SK-N-SH treated with all-trans-retinoic acid at 6 μM for 48 hours (cell line): Measurements from ENCODE around the gene DNAL4.

Source experiments
- ATAC-seq: fragments of 200-7000 bp; cut with Tn5 transposase; 3 replicates; pipeline ENCODE4 v1.9.1; 2020; ENCODE audit warnings: mild to moderate bottlenecking, moderate library complexity
- ARNTL ChIP-seq: fragments of 450-650 bp; formaldehyde crosslinking; IDR thresholded peaks from 2 replicates; pipeline ENCODE4 v1.5.0; 2020; ENCODE audit warnings: low read depth, mild to moderate bottlenecking, moderate library complexity, borderline replicate concordance
- BACH2 ChIP-seq: fragments of 250-450 bp; sonication (Bioruptor Pico); IDR thresholded peaks from 2 replicates; pipeline ENCODE4 v1.9.0; 2021; ENCODE audit warnings: mild to moderate bottlenecking, borderline replicate concordance
- CSDC2 ChIP-seq: fragments of 250-450 bp; sonication (Bioruptor Pico); IDR thresholded peaks from 2 replicates; pipeline ENCODE4 v1.5.0; 2020; ENCODE audit warnings: mild to moderate bottlenecking, moderate library complexity
- CSRNP3 ChIP-seq: fragments of 250-450 bp; sonication (Bioruptor Pico); IDR thresholded peaks from 2 replicates; pipeline ENCODE4 v1.5.1; 2021; ENCODE audit warnings: mild to moderate bottlenecking, moderate library complexity
- ESRRG ChIP-seq: fragments of 250-450 bp; sonication (Bioruptor Pico); IDR thresholded peaks from 2 replicates; pipeline ENCODE4 v1.6.1; 2021; ENCODE audit warnings: mild to moderate bottlenecking
- ISL1 ChIP-seq: fragments of 250-450 bp; sonication (Bioruptor Pico); IDR thresholded peaks from 2 replicates; pipeline ENCODE4 v2.1.2; 2022; ENCODE audit warnings: mild to moderate bottlenecking, moderate library complexity
- OSR1 ChIP-seq: fragments of 250-450 bp; sonication (Bioruptor Pico); IDR thresholded peaks from 2 replicates; pipeline ENCODE4 v1.8.0; 2022; ENCODE audit warnings: moderate library complexity, mild to moderate bottlenecking, inconsistent platforms
- PATZ1 ChIP-seq: fragments of 250-450 bp; sonication (Bioruptor Pico); IDR thresholded peaks from 2 replicates; pipeline ENCODE4 v1.8.0; 2020; ENCODE audit warnings: mild to moderate bottlenecking, moderate library complexity, borderline replicate concordance
- POU6F1 ChIP-seq: fragments of 250-450 bp; sonication (Bioruptor Pico); IDR thresholded peaks from 2 replicates; pipeline ENCODE4 v1.8.0; 2021; ENCODE audit warnings: low read depth, mild to moderate bottlenecking, moderate library complexity, borderline replicate concordance
- RARB ChIP-seq: fragments of 250-450 bp; sonication (Bioruptor Pico); IDR thresholded peaks from 2 replicates; pipeline ENCODE4 v1.8.0; 2021; ENCODE audit warnings: mild to moderate bottlenecking, moderate library complexity
- SNAI2 ChIP-seq: fragments of 250-450 bp; sonication (Bioruptor Pico); IDR thresholded peaks from 2 replicates; pipeline ENCODE4 v1.5.0; 2020; ENCODE audit warnings: mild to moderate bottlenecking, moderate library complexity
- TOX ChIP-seq: fragments of 250-450 bp; sonication (Bioruptor Pico); IDR thresholded peaks from 2 replicates; pipeline ENCODE4 v1.8.0; 2021; ENCODE audit warnings: mild to moderate bottlenecking, moderate library complexity, borderline replicate concordance
- ZC3H10 ChIP-seq: fragments of 250-450 bp; sonication (Bioruptor Pico); IDR thresholded peaks from 2 replicates; pipeline ENCODE4 v1.5.1; 2021; ENCODE audit warnings: mild to moderate bottlenecking, moderate library complexity
- ZFP3 ChIP-seq: fragments of 250-450 bp; sonication (Bioruptor Pico); IDR thresholded peaks from 2 replicates; pipeline ENCODE4 v1.5.0; 2020; ENCODE audit warnings: mild to moderate bottlenecking, moderate library complexity
- ZNF565 ChIP-seq: fragments of 450-650 bp; formaldehyde crosslinking; conservative IDR thresholded peaks from 2 replicates; pipeline ENCODE4 v1.5.0; 2020; ENCODE audit warnings: low read depth, mild to moderate bottlenecking, moderate library complexity
- ZNF70 ChIP-seq: fragments of 450-650 bp; formaldehyde crosslinking; IDR thresholded peaks from 2 replicates; pipeline ENCODE4 v1.5.0; 2020; ENCODE audit warnings: mild to moderate bottlenecking, moderate library complexity
- ZNF8 ChIP-seq: fragments of 450-650 bp; formaldehyde crosslinking; IDR thresholded peaks from 2 replicates; pipeline ENCODE4 v1.5.0; 2020; ENCODE audit warnings: mild to moderate bottlenecking, moderate library complexity

Gene DNAL4

GRCh38 chr22:38834991-38835390, 41.0 kb upstream of the DNAL4 start (continued):
- TF ChIP-seq PATZ1 = no peak
- TF ChIP-seq RARB (CRISPR knock-in tag) = no peak
- TF ChIP-seq BACH2 (CRISPR knock-in tag) = no peak
- TF ChIP-seq TOX (CRISPR knock-in tag) = no peak
- no peak for TF ChIP-seq ZC3H10 (CRISPR knock-in tag)
- no peak for TF ChIP-seq ZFP3 (CRISPR knock-in tag)

- ATAC-seq = no peak
- no peak for TF ChIP-seq OSR1 (CRISPR knock-in tag)
- TF ChIP-seq SNAI2 (CRISPR knock-in tag) = no peak
- no peak for TF ChIP-seq ZC3H10 (CRISPR knock-in tag)
- no peak for TF ChIP-seq ESRRG
- TF ChIP-seq BACH2 (CRISPR knock-in tag) = no peak
- no peak for TF ChIP-seq CSRNP3 (CRISPR knock-in tag)
- TF ChIP-seq TOX (CRISPR knock-in tag) = no peak
- no peak for TF ChIP-seq ARNTL (CRISPR knock-in tag)
- TF ChIP-seq ZFP3 (CRISPR knock-in tag) = no peak
- TF ChIP-seq ZNF70 (CRISPR knock-in tag) = no peak
- TF ChIP-seq ZNF8 (CRISPR knock-in tag) = no peak
- TF ChIP-seq RARB (CRISPR knock-in tag) = no peak
Measured at GRCh38 chr22:38834215-38834953, 40.4 kb upstream of the DNAL4 start.

GRCh38 chr22:38833061-38833460, 39.1 kb upstream of the DNAL4 start:
- ATAC-seq = no peak
- no peak for TF ChIP-seq ZC3H10 (CRISPR knock-in tag)
- no peak for TF ChIP-seq ARNTL (CRISPR knock-in tag)
- TF ChIP-seq ZNF565 (CRISPR knock-in tag) = no peak
- no peak for TF ChIP-seq BACH2 (CRISPR knock-in tag)
- TF ChIP-seq ESRRG = no peak
- no peak for TF ChIP-seq SNAI2 (CRISPR knock-in tag)

- ATAC-seq = no peak
- TF ChIP-seq RARB (CRISPR knock-in tag) (no peak), BACH2 (CRISPR knock-in tag) (no peak), POU6F1 (CRISPR knock-in tag) (no peak), SNAI2 (CRISPR knock-in tag) (no peak), TOX (CRISPR knock-in tag) (no peak), ZNF565 (CRISPR knock-in tag) (no peak), ZNF70 (CRISPR knock-in tag) (no peak), ESRRG (no peak), ISL1 (CRISPR knock-in tag) (no peak), ZFP3 (CRISPR knock-in tag) (no peak), CSDC2 (CRISPR knock-in tag) (no peak)
Measured at GRCh38 chr22:38832005-38832978, 38.3 kb upstream of the DNAL4 start.
